Neural cell (in vitro differentiated cells): Measurements from ENCODE around the gene MRPL47. TPM values are rescaled to one million over a fixed set of nuclear protein-coding genes. Genes with fewer than 3 reads are reported as not detected.

Experiments
- H2AFZ ChIP-seq: fragments of 200-600, 300-800 bp; sonication (generic), shearing (Covaris generic); 2 replicates; pipeline ENCODE4 v1.6.0; 2014; ENCODE audit warnings: low read depth, mild to moderate bottlenecking, antibody characterized with exemption, low read length, moderate library complexity
- H3F3A ChIP-seq: fragments of 200-600 bp; shearing (Covaris generic); 2 replicates; pipeline ENCODE4 v1.6.1; 2016; ENCODE audit warnings: mild to moderate bottlenecking, moderate library complexity, mixed read lengths, antibody characterized with exemption, low read length; ENCODE audit not compliant: insufficient read depth, poor library complexity, severe bottlenecking
- H3K27ac ChIP-seq: fragments of 200-600, 300-800 bp; sonication (generic), shearing (Covaris generic); 2 replicates; pipeline ENCODE4 v1.5.1; 2014; ENCODE audit warnings: mild to moderate bottlenecking, low read length, moderate library complexity
- H3K27me3 ChIP-seq: fragments of 300-800, 200-600 bp; sonication (generic), shearing (Covaris generic); 2 replicates; pipeline ENCODE4 v1.6.0; 2014; ENCODE audit warnings: mild to moderate bottlenecking, low read depth, low read length, moderate library complexity; ENCODE audit not compliant: insufficient read depth
- H3K36me3 ChIP-seq: fragments of 300-800, 200-600 bp; sonication (generic), shearing (Covaris generic); 2 replicates; pipeline ENCODE4 v1.5.1; 2014; ENCODE audit warnings: mild to moderate bottlenecking, antibody characterized with exemption, low read length, moderate library complexity; ENCODE audit not compliant: insufficient read depth
- H3K4me2 ChIP-seq: fragments of 300-800, 200-600 bp; sonication (generic), shearing (Covaris generic); 2 replicates; pipeline ENCODE4 v1.6.0; 2014; ENCODE audit warnings: mild to moderate bottlenecking, low read length
- H3K4me3 ChIP-seq: fragments of 300-800, 200-600 bp; sonication (generic), shearing (Covaris generic); 2 replicates; pipeline ENCODE4 v1.5.1; 2014; ENCODE audit warnings: mild to moderate bottlenecking, low read length, moderate library complexity
- H3K79me2 ChIP-seq: fragments of 200-600 bp; shearing (Covaris generic); replicated peaks from 2 replicates; pipeline ENCODE4 v1.6.0; 2014; ENCODE audit warnings: mild to moderate bottlenecking, low read length, moderate library complexity; ENCODE audit not compliant: insufficient read depth
- H3K9ac ChIP-seq: fragments of 300-800, 200-600 bp; sonication (generic), shearing (Covaris generic); 2 replicates; pipeline ENCODE4 v1.6.1; 2016; ENCODE audit warnings: mild to moderate bottlenecking, low read length, mixed read lengths
- H3K9me2 ChIP-seq: fragments of 200-600 bp; shearing (Covaris generic); 2 replicates; pipeline ENCODE4 v1.6.1; 2016; ENCODE audit warnings: mild to moderate bottlenecking, low read length, mixed read lengths; ENCODE audit not compliant: insufficient read depth
- H3K9me3 ChIP-seq: fragments of 200-600, 300-800 bp; sonication (generic), shearing (Covaris generic); 2 replicates; pipeline ENCODE4 v1.6.1; 2016; ENCODE audit warnings: mild to moderate bottlenecking, mixed run types, low read length, moderate library complexity, mixed read lengths
- H4K20me1 ChIP-seq: fragments of 200-600 bp; shearing (Covaris generic); 2 replicates; pipeline ENCODE4 v1.6.1; 2016; ENCODE audit warnings: mild to moderate bottlenecking, mixed run types; ENCODE audit not compliant: insufficient read depth
- EP300 ChIP-seq: fragments of 450-650 bp; conservative IDR thresholded peaks from 2 replicates; pipeline ENCODE4 v1.6.1; 2014; ENCODE audit warnings: antibody characterized with exemption, mild to moderate bottlenecking, moderate library complexity; ENCODE audit not compliant: poor library complexity, severe bottlenecking
- EZH2 ChIP-seq: fragments of 200-600, 300-800 bp; shearing (Covaris generic), sonication (generic); IDR thresholded peaks from 2 replicates; pipeline ENCODE4 v1.6.1; 2014; ENCODE audit warnings: antibody characterized with exemption, low read length, borderline replicate concordance, mild to moderate bottlenecking; ENCODE audit not compliant: insufficient read depth, poor library complexity, severe bottlenecking
- MXI1 ChIP-seq: fragments of 450-650 bp; conservative IDR thresholded peaks from 2 replicates; pipeline ENCODE4 v1.6.1; 2014; ENCODE audit warnings: antibody characterized with exemption, mild to moderate bottlenecking; ENCODE audit not compliant: poor library complexity, severe bottlenecking
- POLR2AphosphoS5 ChIP-seq: IDR thresholded peaks from 2 replicates; pipeline ENCODE4 v1.6.1; 2012
- RAD21 ChIP-seq: fragments of 450-650 bp; conservative IDR thresholded peaks from 2 replicates; pipeline ENCODE4 v1.6.1; 2014; ENCODE audit warnings: antibody characterized with exemption, mild to moderate bottlenecking, moderate library complexity
- REST ChIP-seq: IDR thresholded peaks from 2 replicates; pipeline ENCODE4 v1.6.1; 2012; ENCODE audit warnings: borderline replicate concordance
- SMC3 ChIP-seq: fragments of 450-650 bp; conservative IDR thresholded peaks from 2 replicates; pipeline ENCODE4 v1.6.1; 2014; ENCODE audit warnings: antibody characterized with exemption, mild to moderate bottlenecking, moderate library complexity; ENCODE audit not compliant: poor library complexity
- TAF1 ChIP-seq: IDR thresholded peaks from 2 replicates; pipeline ENCODE4 v1.6.1; 2012; ENCODE audit warnings: low read depth
- polyA plus RNA-seq: library from polyadenylated mRNA; depleted of rRNA; stranded (reverse); fragments of >200 nt; gene quantifications from 2 replicates; pipeline ENCODE4 v1.2.3, GENCODE V29; 2014
- TF ChIP-seq, protein P1 (sequence below): fragments of 450-650 bp; IDR thresholded peaks from 2 replicates; pipeline ENCODE4 v1.5.1; 2014; ENCODE audit warnings: antibody characterized with exemption, mild to moderate bottlenecking, moderate library complexity; ENCODE audit not compliant: poor library complexity, severe bottlenecking

The MRPL47 gene
- polyA plus RNA-seq, 1 donor from 2014 or later, result 91.1 TPM

- H3K27me3 ChIP-seq, result no peaks in the 10 kb centered on the region
- no peaks in the 10 kb centered on the region for H3K9me3 ChIP-seq
- no peaks in the 10 kb centered on the region for H3K36me3 ChIP-seq
- peaks cover 1% of the 10 kb centered on the region for H3K79me2 ChIP-seq
- H4K20me1 ChIP-seq, result no peaks in the 10 kb centered on the region
- H3K4me2 ChIP-seq, result no peak overlapping the region
- no peak overlapping the region for H3K27ac ChIP-seq
- H3K9me2 ChIP-seq, result no peaks in the 10 kb centered on the region
- no peak overlapping the region for H3K4me3 ChIP-seq
- no peaks in the 10 kb centered on the region for H3F3A ChIP-seq
- H3K9ac ChIP-seq, result no peak overlapping the region
- TF ChIP-seq SMC3, result no peak
- TF ChIP-seq RAD21, result no peak
- no peak for TF ChIP-seq POLR2AphosphoS5
- no peak for TF ChIP-seq EZH2
- TF ChIP-seq, protein P1, sequence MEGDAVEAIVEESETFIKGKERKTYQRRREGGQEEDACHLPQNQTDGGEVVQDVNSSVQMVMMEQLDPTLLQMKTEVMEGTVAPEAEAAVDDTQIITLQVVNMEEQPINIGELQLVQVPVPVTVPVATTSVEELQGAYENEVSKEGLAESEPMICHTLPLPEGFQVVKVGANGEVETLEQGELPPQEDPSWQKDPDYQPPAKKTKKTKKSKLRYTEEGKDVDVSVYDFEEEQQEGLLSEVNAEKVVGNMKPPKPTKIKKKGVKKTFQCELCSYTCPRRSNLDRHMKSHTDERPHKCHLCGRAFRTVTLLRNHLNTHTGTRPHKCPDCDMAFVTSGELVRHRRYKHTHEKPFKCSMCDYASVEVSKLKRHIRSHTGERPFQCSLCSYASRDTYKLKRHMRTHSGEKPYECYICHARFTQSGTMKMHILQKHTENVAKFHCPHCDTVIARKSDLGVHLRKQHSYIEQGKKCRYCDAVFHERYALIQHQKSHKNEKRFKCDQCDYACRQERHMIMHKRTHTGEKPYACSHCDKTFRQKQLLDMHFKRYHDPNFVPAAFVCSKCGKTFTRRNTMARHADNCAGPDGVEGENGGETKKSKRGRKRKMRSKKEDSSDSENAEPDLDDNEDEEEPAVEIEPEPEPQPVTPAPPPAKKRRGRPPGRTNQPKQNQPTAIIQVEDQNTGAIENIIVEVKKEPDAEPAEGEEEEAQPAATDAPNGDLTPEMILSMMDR, result no peak
- no peak for TF ChIP-seq EP300
- TF ChIP-seq TAF1, result no peak
- no peak for TF ChIP-seq MXI1
- no peak for TF ChIP-seq REST
- H2AFZ ChIP-seq, result no peak overlapping the region
Observed at GRCh38 chr3:179615458-179616173, 11.2 kb upstream of the MRPL47 start.

DNA sequence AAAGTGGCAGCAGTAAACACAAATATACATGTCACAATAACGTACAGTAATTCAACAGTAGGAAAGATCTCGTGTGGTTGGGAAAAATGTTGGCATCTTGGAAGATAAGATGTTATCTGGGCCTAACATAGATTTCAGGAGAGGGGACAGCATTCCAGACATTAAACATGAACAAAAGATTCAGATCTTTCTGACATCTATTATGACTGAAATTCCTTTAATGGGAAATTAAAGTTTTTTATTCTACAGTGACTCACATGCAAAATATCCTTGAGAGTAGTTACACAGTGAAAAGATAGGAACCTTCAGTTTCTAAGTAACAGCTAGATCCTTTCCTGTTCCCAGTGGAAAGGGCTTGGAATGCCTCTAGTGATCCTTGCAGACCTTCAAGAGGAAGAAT is 9.4 kb upstream of the MRPL47 start:
- Histone ChIP-seq H3K79me2 (peaks cover 9% of the 10 kb centered on the region), H3K4me3 (no peak overlapping the region), H2AFZ (no peak overlapping the region), H3K9ac (no peak overlapping the region), H3F3A (no peaks in the 10 kb centered on the region), H4K20me1 (no peaks in the 10 kb centered on the region), H3K4me2 (no peak overlapping the region), H3K9me2 (no peaks in the 10 kb centered on the region), H3K36me3 (no peaks in the 10 kb centered on the region), H3K27me3 (no peaks in the 10 kb centered on the region), H3K9me3 (no peaks in the 10 kb centered on the region), H3K27ac (no peak overlapping the region)
- TF ChIP-seq EZH2 (no peak), SMC3 (no peak)
